Gastrocnemius medialis (tissue), 4 donors: ENCODE measurements around the gene RTL1.

Experiments used
- POLR2A ChIP-seq, 2 donors: fragments of 450-650 bp; IDR thresholded peaks; one replicate each; pipeline ENCODE4 v1.6.1; 2017; ENCODE audit warnings: antibody characterized with exemption in 2 of 2, mild to moderate bottlenecking in 2 of 2, moderate library complexity in 2 of 2
- TF ChIP-seq, protein P1 (sequence below), 5 experiments: fragments of 450-650 bp in 3 of 5; fragments of 200-600 bp in 2 of 5; sonication (generic) in 2 of 5; IDR thresholded peaks in 4 of 5; conservative IDR thresholded peaks in 1 of 5; 1 replicate in 4 of 5; 2 replicates in 1 of 5; pipeline ENCODE4 v1.5.1; 2016 to 2019; ENCODE audit warnings: antibody characterized with exemption in 5 of 5, mild to moderate bottlenecking in 3 of 5, moderate library complexity in 3 of 5

DNA sequence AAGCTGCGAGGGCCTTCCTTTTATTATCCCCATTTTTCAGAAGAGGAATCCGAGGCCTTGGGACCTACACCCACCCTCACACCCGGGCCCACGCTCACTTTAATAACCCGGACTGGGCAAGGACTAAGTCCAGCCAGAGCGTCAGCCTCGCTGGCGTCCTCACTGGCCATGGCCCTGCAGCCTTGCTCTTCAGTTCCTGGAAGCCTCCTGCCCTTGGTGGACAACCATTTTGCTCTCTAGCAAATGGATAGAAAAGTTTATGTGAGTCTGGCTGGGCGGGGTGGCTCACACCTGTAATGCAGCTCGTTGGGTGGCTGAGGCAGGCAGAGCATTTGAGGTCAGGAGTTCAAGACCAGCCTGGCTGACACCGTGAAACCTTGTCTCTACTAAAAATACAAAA, 9.8 kb downstream of the RTL1 start:
- TF ChIP-seq, protein P1, sequence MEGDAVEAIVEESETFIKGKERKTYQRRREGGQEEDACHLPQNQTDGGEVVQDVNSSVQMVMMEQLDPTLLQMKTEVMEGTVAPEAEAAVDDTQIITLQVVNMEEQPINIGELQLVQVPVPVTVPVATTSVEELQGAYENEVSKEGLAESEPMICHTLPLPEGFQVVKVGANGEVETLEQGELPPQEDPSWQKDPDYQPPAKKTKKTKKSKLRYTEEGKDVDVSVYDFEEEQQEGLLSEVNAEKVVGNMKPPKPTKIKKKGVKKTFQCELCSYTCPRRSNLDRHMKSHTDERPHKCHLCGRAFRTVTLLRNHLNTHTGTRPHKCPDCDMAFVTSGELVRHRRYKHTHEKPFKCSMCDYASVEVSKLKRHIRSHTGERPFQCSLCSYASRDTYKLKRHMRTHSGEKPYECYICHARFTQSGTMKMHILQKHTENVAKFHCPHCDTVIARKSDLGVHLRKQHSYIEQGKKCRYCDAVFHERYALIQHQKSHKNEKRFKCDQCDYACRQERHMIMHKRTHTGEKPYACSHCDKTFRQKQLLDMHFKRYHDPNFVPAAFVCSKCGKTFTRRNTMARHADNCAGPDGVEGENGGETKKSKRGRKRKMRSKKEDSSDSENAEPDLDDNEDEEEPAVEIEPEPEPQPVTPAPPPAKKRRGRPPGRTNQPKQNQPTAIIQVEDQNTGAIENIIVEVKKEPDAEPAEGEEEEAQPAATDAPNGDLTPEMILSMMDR (IDR thresholded peaks at IDR 0.05 in 4 of 5, conservative IDR thresholded peaks at IDR 0.05 in 1 of 5) = no peak
- TF ChIP-seq POLR2A (IDR thresholded peaks at IDR 0.05) = no peak
